Gastroesophageal sphincter (tissue), 3 donors: Measurements from ENCODE around the gene FADS6.

Experiments
- CTCF ChIP-seq, 4 experiments: fragments of 200-600 bp in 2 of 4; fragments of 450-650 bp in 2 of 4; sonication (generic) in 1 of 4; IDR thresholded peaks; one replicate each; pipeline ENCODE4 v1.5.1; 2017 to 2019; ENCODE audit warnings: antibody characterized with exemption in 4 of 4, mild to moderate bottlenecking in 2 of 4, moderate library complexity in 2 of 4
- POLR2A ChIP-seq, 2 donors: fragments of 450-650 bp; IDR thresholded peaks; one replicate each; pipeline ENCODE4 v1.6.1; 2017; ENCODE audit warnings: antibody characterized with exemption in 2 of 2, mild to moderate bottlenecking in 2 of 2, moderate library complexity in 1 of 2

- no peak for TF ChIP-seq POLR2A (IDR thresholded peaks at IDR 0.05)
- no peak for TF ChIP-seq CTCF (IDR thresholded peaks at IDR 0.05)
Measured at GRCh38 chr17:74836691-74837467, 56.6 kb downstream of the FADS6 start.
